C4-2B (cell line): ENCODE measurements around the gene ETV5.

ENCODE experiments used
- ZFX ChIP-seq: fragments of 450-650 bp; IDR thresholded peaks from 2 replicates; pipeline ENCODE4 v1.6.1; 2017
- TF ChIP-seq, protein P1 (sequence below): fragments of 450-650 bp; conservative IDR thresholded peaks from 2 replicates; pipeline ENCODE4 v1.5.1; 2017; ENCODE audit warnings: mild to moderate bottlenecking

DNA sequence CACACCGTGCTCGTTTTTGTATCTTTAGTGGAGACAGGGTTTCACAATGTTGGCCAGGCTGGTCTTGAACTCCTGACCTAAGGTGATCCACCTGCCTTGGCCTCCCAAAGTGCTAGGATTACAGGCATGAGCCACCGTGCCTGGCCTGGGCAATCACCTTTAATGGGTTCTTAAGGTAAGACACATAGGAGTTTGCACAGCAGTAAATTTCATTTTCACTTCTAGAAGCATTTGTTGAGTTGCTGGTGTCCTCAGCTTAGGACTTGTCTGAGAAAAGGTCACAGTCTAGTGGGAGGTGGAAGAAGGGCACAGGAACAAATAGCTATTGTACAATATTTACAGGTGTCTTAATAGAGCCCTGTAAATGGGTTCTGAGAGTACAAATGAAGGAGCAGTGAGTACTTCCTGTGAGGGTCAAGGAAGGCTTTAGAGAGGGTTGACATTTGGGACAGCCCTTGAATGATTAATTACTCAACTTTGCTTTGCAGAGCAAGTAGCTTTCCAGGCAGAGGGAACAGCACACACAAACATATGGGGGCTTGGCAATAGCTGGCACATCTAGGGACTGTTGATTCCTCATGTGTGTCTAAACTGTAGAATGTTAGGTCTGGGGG is 8.7 kb upstream of the ETV5 start:
- TF ChIP-seq, protein P1, sequence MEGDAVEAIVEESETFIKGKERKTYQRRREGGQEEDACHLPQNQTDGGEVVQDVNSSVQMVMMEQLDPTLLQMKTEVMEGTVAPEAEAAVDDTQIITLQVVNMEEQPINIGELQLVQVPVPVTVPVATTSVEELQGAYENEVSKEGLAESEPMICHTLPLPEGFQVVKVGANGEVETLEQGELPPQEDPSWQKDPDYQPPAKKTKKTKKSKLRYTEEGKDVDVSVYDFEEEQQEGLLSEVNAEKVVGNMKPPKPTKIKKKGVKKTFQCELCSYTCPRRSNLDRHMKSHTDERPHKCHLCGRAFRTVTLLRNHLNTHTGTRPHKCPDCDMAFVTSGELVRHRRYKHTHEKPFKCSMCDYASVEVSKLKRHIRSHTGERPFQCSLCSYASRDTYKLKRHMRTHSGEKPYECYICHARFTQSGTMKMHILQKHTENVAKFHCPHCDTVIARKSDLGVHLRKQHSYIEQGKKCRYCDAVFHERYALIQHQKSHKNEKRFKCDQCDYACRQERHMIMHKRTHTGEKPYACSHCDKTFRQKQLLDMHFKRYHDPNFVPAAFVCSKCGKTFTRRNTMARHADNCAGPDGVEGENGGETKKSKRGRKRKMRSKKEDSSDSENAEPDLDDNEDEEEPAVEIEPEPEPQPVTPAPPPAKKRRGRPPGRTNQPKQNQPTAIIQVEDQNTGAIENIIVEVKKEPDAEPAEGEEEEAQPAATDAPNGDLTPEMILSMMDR: no peak
- TF ChIP-seq ZFX: no peak
